Heart right ventricle (tissue), 16 donors: ENCODE results near the gene SEZ6. TPM values are rescaled to one million over a fixed set of nuclear protein-coding genes. Genes with fewer than 3 reads are reported as not detected.

Experiments
- ATAC-seq, 8 donors: fragments of 200-7000 bp; cut with Tn5 transposase; one replicate each; pipeline ENCODE4 v1.9.1; 2020; ENCODE audit warnings: mild to moderate bottlenecking in 8 of 8, moderate library complexity in 8 of 8, moderate number of reproducible peaks in 1 of 8
- DNase-seq, 2 donors: peaks; one replicate each; pipeline ENCODE4 v3.0.0-alpha.2; 2020
- H3K27ac ChIP-seq, 10 donors: fragments of 200-600 bp; sonication (generic) in 2 of 10; one replicate each; pipeline versions ENCODE4 v1.5.0 to v1.8.0; 2020 to 2022; ENCODE audit warnings: mild to moderate bottlenecking in 3 of 10
- H3K27me3 ChIP-seq, 7 donors: fragments of 200-600 bp; one replicate each; pipeline ENCODE4 v1.8.0; 2021 to 2022; ENCODE audit warnings: mild to moderate bottlenecking in 2 of 7
- H3K36me3 ChIP-seq, 9 donors: fragments of 200-600 bp; sonication (generic) in 1 of 9; one replicate each; pipeline versions ENCODE4 v1.5.0 to v1.8.0; 2020 to 2022; ENCODE audit warnings: mild to moderate bottlenecking in 2 of 9
- H3K4me1 ChIP-seq, 9 donors: fragments of 200-600 bp; sonication (generic) in 1 of 9; one replicate each; pipeline versions ENCODE4 v1.5.0 to v1.8.0; 2020 to 2022; ENCODE audit warnings: mild to moderate bottlenecking in 4 of 9
- H3K4me3 ChIP-seq, 10 donors: fragments of 200-600 bp; sonication (generic) in 2 of 10; one replicate each; pipeline versions ENCODE4 v1.5.0 to v1.8.0; 2020 to 2022; ENCODE audit warnings: mild to moderate bottlenecking in 7 of 10, moderate library complexity in 2 of 10
- H3K9me3 ChIP-seq, 11 donors: fragments of 200-600 bp in 10 of 11; sonication (generic) in 2 of 11; one replicate each; pipeline versions ENCODE4 v1.5.0 to v1.8.0; 2013 to 2022; ENCODE audit warnings: mild to moderate bottlenecking in 2 of 11, control low read depth in 1 of 11, moderate library complexity in 1 of 11
- CTCF ChIP-seq, 9 donors: fragments of 200-600 bp; sonication (generic) in 2 of 9; IDR thresholded peaks; one replicate each; pipeline versions ENCODE4 v1.5.0 to v1.8.0; 2021 to 2022; ENCODE audit warnings: antibody characterized with exemption in 9 of 9, mild to moderate bottlenecking in 5 of 9, moderate library complexity in 1 of 9
- WGBS, 2 donors: extraction: QIAGEN DNeasy Blood & Tissue Kit; methylation state at CpG; one replicate each; pipeline ENCODE4 v1.1.7; 2013; ENCODE audit warnings: inconsistent platforms in 1 of 2; 5-methylcytosine and 5-hydroxymethylcytosine counted together
- intact Hi-C, 10 donors: fragments of 100-400 bp; cut with DNase I; formaldehyde crosslinking; loops; one replicate each; pipeline versions ENCODE4 v1.11.1 to v1.14.2; 2022
- polyA plus RNA-seq, 2 donors: library from polyadenylated mRNA; stranded (reverse); fragments of 200-250 nt; gene quantifications; one replicate each; pipeline ENCODE4 v1.2.3, GENCODE V29; 2013
- total RNA-seq, 10 donors: library from RNA; stranded (reverse); fragmentation: NEBNext Ultra II Directional in 3 of 10; extraction: Animal tissue kit (Norgen Biotek cat#: 25700) in 3 of 10; gene quantifications; one replicate each; pipeline versions ENCODE4 v1.2.1 to v1.2.4, GENCODE V29; 2021 to 2023
- donor health status: Arrhythmogenic right ventricular cardiomyopathy.
- donor health status: ischemic (EF 13 %, LVEDD 7.1; RV severe dilation, severe dysfunction).
- donor health status: healthy with polysubstance abuse.
- donor health status: DM: no; HTN: yes; CAD: no.
- donor health status: DM: no; HTN: no; CAD: no.
- donor health status: ischemic (EF 25% LVEDD 6.9; RV normal size, moderate dysfunction).
- donor health status: ischemic (EF 25% LVEDD 5.7; RV mildly dilated, moderate dysfunction).
- donor health status: healthy.
- donor health status: DM: yes; HTN: yes; CAD: no.
- donor health status: Ischemic cardiomyopathy.
- donor health status: ischemic (EF 35%, LVEDD 5.7; RV mildly dilated, moderate dysfunction).
- donor health status: nonischemic (EF 11% LVEDD 7.7; RV severe dilation, severe dysfunction).
- donor health status: DM: yes; HTN: yes; CAD: no.
- donor health status: PGD.
- donor health status: ischemic (EF 29% LVEDD 5.4; RV normal size, mild dysfunction).
- donor health status: nonischemic (EF 23%, LVEDD 6.1; RV moderate dilation, normal function).

SEZ6 gene
- total and polyA plus RNA-seq, 12 donors: not detected

- Histone ChIP-seq H3K36me3 (no peaks in the 10 kb centered on the region), H3K27me3 (peaks cover 0 to 18% (median 0%) of the 10 kb centered on the region in 7 donors), H3K27ac (no peak overlapping the region), H3K4me3 (no peak overlapping the region), H3K9me3 (no peaks in the 10 kb centered on the region), H3K4me1 (peaks cover 0 to 35% (median 9%) of the 10 kb centered on the region in 9 donors)
- TF ChIP-seq CTCF (IDR thresholded peaks at IDR 0.05): no peak
- WGBS, 2 donors: 63 to 67% methylated on average over 7 of the region's 7 CpGs
- intact Hi-C loops: no loop called here
- DNase-seq (no peak), ATAC-seq (no peak)
Measured at GRCh38 chr17:29045734-29046472, 40.1 kb upstream of the SEZ6 start.

GRCh38 chr17:29045026-29045425, 39.2 kb upstream of the SEZ6 start:
- ATAC-seq (no peak), DNase-seq (no peak)
- H3K36me3 ChIP-seq: no peaks in the 10 kb centered on the region
- 94 to 97% methylated on average over 4 of the region's 4 CpGs for WGBS, 2 donors
- intact Hi-C loops: no loop called here
- H3K9me3 ChIP-seq: no peaks in the 10 kb centered on the region
- TF ChIP-seq CTCF (IDR thresholded peaks at IDR 0.05): no peak
- H3K27me3 ChIP-seq: peaks cover 0 to 18% (median 3%) of the 10 kb centered on the region in 7 donors
- H3K27ac ChIP-seq: no peak overlapping the region
- H3K4me3 ChIP-seq: no peak overlapping the region
- H3K4me1 ChIP-seq: peaks cover 0 to 37% (median 9%) of the 10 kb centered on the region in 9 donors

DNA sequence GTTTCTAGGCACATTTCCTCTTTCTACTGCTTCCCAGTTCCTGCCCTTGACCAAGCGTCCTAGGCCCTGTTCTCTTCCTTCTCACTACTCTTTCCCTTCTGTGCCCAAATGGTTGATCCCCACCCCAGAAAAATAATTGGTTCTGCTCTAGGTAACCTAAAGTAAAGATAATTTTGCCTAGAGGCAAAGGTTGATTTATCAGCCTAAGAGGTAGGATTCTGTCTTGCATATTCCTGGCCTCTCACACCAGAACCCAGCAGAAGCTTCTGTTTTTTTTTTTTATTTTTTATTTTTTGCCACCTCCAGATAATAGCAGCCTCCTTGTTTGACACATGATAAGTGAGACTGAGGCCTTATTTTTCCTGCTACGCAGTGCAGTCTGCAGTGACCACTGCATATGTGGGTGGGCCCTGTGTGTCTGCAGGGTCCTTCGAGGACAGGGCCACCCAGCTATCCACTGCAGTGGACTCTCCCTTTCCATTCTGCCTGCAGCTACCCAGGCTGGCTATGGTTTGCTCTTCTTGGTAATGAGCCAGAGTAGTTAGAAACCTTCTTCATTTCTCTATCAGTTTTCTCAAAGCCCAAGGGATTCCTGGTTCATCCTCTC, 37.8 kb upstream of the SEZ6 start:
- no peak overlapping the region for H3K4me3 ChIP-seq
- WGBS, 2 donors: 80 to 92% methylated on average over 3 of the region's 3 CpGs
- no peak for DNase-seq
- intact Hi-C loops: no loop called here
- peaks cover 0 to 39% (median 9%) of the 10 kb centered on the region in 9 donors for H3K4me1 ChIP-seq
- peaks cover 0 to 22% (median 4%) of the 10 kb centered on the region in 7 donors for H3K27me3 ChIP-seq
- H3K27ac ChIP-seq: peak overlapping the region in 1 of 10 donors; percentile 70
- no peaks in the 10 kb centered on the region for H3K9me3 ChIP-seq
- no peaks in the 10 kb centered on the region for H3K36me3 ChIP-seq
- peak in 1 of 8 donors; percentile 28 for ATAC-seq
- TF ChIP-seq CTCF (IDR thresholded peaks at IDR 0.05): no peak

GRCh38 chr17:29042679-29043538, 37.1 kb upstream of the SEZ6 start, which contains the start of gene PIPOX:
PIPOX (plus strand) TSS chr17:29043141; CDS start chr17:29043226, 85 bp downstream.
- Histone ChIP-seq H3K27me3 (peaks cover 0 to 27% (median 5%) of the 10 kb centered on the region in 7 donors), H3K9me3 (no peaks in the 10 kb centered on the region), H3K4me3 (no peak within 1 kb of the TSS), H3K4me1 (peaks cover 0 to 39% (median 9%) of the 10 kb centered on the region in 9 donors), H3K36me3 (no peaks in the 10 kb centered on the region), H3K27ac (peak within 1 kb of the TSS in 3 of 10 donors; percentile 11 to 83 (median 28))
- TF ChIP-seq CTCF (IDR thresholded peaks at IDR 0.05): peak in 1 of 9 donors; percentile 28
- DNase-seq: peak; percentile 18 to 20
- intact Hi-C loops: no loop called here
- 32 to 42% methylated on average over 13 of the region's 13 CpGs for WGBS, 2 donors
- ATAC-seq: peak; percentile 43 to 79 (median 70)
